ENCODE measurements around the gene RAB3C. TPM values are rescaled to one million over a fixed set of nuclear protein-coding genes. Genes with fewer than 3 reads are reported as not detected.

The RAB3C gene
- total RNA-seq, 1 donor from 2014 or later, result 6.1 TPM

DNA sequence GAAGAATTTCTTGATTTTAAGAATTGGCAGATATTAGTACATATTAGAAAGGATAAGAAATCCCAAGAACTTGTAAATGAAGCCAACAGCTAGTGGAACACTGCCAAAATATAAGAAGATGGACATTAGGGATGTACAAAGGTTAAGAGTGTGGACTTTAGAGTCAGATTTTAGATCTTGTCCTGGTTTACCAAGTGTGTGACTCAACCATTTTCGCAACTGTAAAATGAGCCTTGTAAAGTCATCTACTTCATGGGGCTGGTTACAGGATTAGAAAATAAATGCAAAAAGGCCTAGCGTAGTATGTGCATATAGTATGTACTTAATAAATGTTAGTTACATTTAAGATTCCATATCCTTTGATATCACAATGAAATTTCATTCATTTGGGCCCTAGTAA is 260.0 kb downstream of the RAB3C start:
- intact Hi-C loops (cut with DNase I), result no loop called here
- ATAC-seq (no peak), DNase-seq (ENCODE audit: low spot score) (no peak)

DNA sequence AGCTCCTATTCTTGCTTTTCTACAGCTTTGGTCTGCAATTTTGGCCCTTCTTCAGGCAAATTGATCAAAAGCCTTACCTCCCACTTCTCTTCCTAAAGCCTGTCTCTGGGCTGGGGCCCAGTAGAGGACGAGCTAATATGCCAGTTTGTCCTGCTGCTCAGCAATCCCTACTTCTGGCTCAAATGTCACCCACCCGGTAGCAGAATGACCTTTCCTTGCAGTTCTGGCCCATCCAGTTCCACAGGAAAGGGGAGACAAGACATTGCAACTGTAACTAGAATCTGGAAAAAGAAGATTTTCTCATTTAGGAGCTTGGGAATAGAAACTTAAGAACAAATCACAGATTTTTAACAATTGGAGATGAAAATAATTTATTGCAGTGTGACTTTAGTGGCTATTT is 261.5 kb downstream of the RAB3C start:
- no peak for ATAC-seq
- intact Hi-C loops (cut with DNase I), result no loop called here
- DNase-seq (ENCODE audit: low spot score), result no peak

DNA sequence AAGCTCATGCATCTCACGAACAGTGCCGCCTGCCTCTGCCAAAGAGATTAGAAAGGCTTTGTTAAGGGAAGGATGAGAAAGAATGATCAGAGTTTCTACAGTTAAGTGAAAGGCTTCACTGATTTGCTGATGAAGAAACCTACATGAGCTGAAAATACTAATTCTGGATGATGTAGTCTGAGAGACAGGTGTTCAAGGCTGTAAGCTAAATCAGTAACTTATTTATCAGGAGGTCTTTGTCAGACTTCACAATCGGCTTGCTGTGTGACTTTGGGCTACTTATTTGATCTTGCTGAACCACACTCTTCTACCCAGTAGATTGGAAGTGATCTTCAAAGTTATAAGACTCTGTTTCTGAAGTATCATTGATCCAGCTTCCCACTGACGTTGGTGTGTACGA is 264.2 kb downstream of the RAB3C start:
- intact Hi-C loops (cut with DNase I), result no loop called here
- no peak for ATAC-seq
- DNase-seq (ENCODE audit: low spot score), result no peak

DNA sequence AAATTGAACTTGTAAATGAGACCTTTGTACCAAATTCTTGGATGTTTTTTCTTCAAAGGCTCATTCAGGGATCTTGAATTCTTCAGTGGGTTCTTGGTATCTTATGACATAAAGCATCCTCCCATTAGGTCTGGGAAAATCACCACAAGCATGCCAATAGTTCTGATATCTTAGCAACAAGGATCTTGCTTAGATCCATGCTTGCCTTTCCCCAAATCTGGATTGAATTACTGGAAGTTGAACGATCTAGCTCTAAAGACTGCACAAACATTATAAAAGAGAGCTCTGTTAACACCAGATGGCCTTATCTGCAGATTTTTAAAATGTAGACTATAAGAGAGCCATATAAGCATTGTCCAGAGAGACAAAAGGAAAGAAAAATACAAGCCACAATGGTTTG is 266.3 kb downstream of the RAB3C start:
- DNase-seq (ENCODE audit: low spot score) (no peak), ATAC-seq (no peak)
- intact Hi-C loops (cut with DNase I), result no loop called here

DNA sequence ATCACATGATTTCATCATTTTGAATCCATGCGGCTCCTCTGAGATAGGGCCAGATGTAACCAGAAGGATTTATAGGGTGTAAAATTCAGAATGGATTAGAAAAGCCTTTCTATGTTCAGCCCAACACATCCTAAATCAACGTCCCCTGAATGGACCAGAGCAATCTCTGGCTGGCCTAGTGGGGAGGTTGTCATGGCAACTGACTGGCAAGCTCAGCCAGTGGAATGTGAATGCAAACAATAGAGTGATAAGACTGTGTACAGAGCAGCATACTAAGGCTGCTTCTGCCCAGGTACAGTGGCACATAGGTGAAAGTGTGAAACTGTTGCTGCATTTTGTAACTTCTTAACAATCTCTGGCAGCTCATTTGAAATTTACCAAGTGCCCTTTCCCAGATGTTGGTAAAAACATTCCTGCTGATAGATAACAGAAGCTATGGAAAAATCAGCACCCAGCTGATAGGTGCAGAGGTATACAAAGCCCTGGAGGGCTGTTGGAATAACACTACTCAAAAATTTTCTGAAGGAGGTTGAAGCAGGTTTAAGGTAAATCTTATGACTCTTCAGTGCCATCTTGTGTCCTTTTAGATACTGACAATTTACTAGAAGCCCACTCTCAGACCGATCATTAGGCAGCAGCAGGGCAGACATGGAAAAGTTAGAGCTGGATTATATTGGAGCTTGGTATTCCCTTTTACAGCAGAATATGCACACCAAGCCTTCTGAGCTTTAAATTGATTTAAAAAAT is 267.2 kb downstream of the RAB3C start:
- intact Hi-C loops (cut with DNase I), result no loop called here
- DNase-seq (ENCODE audit: low spot score), result no peak
- peak; percentile 55 for ATAC-seq

DNA sequence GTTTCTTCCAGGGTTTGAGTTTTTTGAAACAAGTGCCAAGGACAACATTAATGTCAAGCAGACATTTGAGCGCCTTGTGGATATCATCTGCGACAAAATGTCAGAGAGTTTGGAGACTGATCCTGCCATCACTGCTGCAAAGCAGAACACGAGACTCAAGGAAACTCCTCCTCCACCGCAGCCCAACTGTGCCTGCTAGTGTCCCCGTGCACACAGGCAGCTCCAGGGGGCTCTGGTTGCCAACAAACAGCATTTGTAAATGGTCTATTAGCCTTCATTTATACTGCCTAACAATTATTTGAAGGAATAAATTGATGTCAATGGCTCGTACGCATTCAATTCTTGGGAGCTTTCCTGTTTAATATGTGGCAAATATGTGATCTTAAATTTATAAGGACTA is 268.3 kb downstream of the RAB3C start:
- intact Hi-C loops (cut with DNase I), result no loop called here
- ATAC-seq (no peak), DNase-seq (ENCODE audit: low spot score) (no peak)

DNA sequence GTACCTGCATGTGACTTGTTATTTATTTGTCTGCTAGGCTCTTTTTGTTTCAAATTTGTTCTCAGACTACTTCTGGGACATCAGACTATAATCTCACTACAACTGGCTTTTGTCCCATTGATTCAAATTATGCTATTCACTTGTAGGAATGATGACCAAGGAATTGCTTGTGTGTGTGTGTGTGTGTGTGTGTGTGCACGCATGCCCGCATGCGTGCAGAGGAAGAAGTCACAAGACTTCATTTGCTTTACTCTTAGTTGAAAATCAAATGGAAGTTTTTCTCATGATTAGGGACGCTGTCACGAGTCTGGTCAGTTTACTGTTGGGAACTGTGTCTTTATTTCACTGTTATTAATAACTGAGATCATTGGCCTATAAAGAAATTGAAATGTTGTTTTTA is 268.7 kb downstream of the RAB3C start:
- no peak for ATAC-seq
- intact Hi-C loops (cut with DNase I), result no loop called here
- DNase-seq (ENCODE audit: low spot score), result no peak

DNA sequence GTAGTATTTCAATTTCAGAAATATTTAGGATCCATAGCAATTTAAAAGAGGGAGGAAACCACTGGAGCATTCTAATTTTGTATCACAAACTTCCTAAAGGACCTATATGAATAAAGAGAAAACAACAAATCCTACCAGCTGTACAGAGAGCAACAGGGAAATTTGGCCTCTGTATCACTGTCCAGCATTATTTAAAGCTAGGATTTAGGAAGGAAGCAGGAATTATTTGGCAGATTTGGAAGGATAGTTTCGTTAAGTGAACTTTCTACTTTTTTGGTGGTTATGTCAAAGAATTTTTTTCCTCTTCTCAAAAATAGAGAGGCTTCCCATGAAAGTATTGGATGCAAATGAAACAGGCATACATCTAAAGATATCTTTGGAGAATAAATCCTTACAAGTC is 269.7 kb downstream of the RAB3C start:
- no peak for ATAC-seq
- intact Hi-C loops (cut with DNase I), result no loop called here
- no peak for DNase-seq (ENCODE audit: low spot score)

DNA sequence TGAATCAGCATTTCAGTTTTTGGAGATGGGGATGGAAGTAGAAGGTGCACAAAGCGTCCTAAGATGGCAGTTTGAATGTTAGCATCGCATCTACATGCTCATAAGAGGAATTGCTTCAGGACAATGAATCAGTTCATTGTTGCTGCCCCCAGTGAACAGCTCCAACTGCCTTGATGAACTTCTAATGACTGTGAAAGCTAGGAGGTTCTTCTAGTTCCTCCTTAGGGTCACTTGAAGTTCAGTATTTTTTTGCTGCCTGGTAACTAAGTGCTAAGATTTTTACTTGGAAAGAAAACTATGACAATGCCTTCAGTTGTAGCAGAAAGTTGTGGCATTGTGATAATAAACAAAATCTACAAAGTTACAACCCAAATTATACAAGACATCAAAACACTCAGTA is 271.6 kb downstream of the RAB3C start:
- intact Hi-C loops (cut with DNase I), result no loop called here
- no peak for ATAC-seq

DNA sequence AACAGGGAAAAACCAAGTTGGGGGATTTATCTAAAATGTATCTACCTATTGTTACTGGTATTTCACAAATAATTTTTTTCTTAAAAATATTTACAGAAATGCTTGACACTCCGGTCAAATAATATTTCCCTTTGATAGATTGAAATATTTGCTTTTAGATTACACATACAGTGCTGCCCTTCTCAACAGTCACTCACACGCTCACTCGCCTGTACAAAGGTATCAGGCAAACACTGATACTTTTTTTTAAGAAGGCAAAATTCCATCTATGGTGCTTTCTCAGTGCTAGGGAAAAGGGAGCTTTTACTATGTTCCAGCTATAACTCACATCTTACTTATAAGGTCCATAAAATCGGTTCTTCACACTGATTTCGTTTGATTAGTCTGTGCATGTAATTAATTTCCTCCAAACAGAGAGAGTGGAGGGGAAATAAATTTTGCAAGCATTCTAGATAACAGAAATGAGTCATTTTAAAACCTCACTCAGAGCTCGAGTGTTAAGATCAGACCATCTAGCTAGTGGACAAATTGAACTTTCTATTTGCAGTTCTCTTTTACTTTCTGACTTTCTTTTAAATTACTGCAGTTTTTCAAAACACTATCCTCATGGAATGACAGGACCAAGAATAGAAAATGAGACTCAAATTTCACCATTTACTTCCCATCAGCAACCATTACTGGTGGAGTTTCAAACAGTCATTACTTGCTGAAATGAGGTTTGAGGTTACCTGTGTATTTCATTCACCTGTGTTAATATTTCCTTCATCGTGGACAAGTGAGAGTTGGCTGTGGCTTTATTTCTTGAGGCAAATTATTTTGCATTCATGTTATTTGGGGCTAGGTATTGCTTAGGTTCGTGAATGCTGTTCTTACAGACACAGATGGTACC is 273.2 kb downstream of the RAB3C start:
- DNase-seq (ENCODE audit: low spot score) (no peak), ATAC-seq (no peak)
- intact Hi-C loops (cut with DNase I), result no loop called here

More for the DNA sequence above, 271.6 kb downstream of the RAB3C start:
- DNase-seq (ENCODE audit: low spot score), result no peak

DNA sequence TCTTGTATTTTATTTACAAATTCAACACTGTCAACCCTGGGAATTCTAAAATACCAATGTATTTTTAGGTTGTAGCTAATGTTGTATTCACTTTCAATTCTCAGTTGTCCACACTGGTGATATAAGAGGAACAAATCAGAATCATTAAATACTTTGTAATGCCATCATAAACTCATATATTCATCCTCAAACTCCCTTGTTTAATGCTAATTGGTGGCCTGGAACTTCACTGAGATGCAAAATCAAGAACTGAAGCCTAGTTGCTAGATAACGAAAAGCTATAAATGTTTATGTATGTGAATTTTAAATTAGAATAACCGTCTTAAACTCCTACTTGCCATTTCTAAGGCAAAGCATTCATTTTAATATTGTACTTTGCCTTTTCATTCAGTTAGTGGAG is 274.7 kb downstream of the RAB3C start:
- intact Hi-C loops (cut with DNase I), result no loop called here
- no peak for ATAC-seq

DNA sequence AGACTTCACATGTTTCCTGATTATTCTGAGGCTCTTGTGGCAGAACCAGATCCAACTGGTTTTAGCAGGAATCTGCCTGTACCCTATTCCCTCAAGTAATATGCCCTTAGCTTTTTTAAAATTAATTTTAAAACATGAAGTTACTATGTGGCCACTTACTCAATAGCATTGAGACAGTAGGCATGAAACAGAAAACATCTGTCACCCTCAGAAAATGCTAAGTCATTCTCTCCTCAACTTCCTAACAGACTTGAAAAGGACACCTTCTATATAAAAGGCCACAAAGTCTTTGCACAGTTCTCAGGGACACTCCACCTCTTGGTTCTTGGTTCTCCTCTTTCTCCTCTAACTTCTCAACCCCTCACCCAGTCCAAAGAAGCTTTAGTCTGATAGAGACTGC is 277.8 kb downstream of the RAB3C start:
- no peak for DNase-seq (ENCODE audit: low spot score)
- no peak for ATAC-seq
- intact Hi-C loops (cut with DNase I), result no loop called here

More for the DNA sequence above, 274.7 kb downstream of the RAB3C start:
- DNase-seq (ENCODE audit: low spot score), result no peak

DNA sequence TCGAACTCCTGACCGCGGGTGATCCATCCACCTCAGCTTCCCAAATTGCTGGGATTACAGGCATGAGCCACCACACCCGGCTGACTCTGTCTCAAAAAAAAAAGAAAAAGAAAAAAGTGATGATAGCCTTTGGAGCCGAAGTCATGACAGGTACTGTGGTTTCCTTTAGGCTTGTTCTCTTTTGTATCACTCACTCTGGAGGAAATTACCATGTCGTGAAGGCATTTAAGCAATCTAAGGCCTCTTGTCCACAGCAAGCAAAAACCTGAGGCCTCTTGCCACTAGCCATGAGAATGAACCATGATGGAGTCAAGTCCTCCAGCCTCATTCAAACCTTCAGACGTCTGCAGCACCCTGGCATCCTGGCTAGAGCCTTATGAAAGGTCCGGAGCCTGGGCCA is 286.1 kb downstream of the RAB3C start:
- DNase-seq (ENCODE audit: low spot score), result no peak
- intact Hi-C loops (cut with DNase I), result no loop called here

DNA sequence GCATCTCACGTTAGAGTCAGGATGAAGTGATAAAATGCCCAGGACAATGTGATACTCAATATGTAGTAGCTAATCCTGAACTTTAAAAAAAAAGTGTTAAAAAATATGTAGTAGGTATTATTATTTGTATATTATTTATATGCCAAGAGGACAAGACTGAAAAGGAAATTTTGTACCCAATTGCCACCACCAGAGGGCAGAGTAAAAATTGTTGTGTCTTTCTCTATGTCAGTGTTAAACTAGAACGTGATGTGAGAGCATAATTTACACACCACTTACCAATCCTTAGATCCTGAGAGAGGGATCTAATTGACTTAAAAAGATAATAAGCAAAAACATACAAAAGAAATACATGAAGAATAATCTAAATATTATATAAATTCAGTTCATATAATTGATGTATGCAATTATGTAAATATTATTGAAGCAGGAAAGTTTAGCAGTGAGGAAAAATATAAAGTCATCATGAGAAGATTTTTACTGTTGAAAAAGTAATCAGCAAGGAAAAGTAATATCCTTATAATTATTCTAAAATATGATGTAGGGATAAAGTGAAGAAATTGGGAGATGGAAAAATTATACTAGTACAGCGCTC is 288.9 kb downstream of the RAB3C start:
- intact Hi-C loops (cut with DNase I), result no loop called here
- no peak for ATAC-seq

More for the DNA sequence above, 286.1 kb downstream of the RAB3C start:
- ATAC-seq, result no peak

DNA sequence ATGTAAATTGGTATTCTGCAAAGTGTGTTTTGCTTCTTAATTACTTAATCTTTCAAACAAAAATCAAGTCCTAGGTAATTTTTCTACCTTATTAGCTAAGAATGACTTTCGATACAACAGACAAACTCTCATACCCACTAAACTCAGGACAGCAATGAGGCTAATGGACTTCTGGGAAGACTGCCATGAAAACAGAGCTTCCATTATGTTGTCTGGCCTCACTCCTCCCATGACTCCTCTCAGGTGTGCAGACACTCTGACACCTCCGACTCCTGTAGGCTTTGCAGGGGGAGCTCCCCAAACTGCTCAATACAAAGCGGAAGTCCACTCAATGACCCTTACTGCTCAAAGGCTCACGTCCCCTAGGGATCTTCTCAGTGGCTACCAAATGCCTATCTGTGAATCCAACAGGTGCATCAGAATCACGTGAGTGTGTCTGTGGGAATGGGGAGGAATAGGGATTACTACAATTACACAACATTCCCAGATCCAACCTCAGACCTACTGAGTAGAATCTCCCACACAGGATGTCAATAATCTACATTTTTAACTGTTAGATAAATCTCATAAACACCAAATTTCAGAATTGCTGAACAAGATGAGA is 289.9 kb downstream of the RAB3C start:
- DNase-seq (ENCODE audit: low spot score), result no peak
- no peak for ATAC-seq
- intact Hi-C loops (cut with DNase I), result no loop called here

More for the DNA sequence above, 288.9 kb downstream of the RAB3C start:
- DNase-seq (ENCODE audit: low spot score), result no peak

DNA sequence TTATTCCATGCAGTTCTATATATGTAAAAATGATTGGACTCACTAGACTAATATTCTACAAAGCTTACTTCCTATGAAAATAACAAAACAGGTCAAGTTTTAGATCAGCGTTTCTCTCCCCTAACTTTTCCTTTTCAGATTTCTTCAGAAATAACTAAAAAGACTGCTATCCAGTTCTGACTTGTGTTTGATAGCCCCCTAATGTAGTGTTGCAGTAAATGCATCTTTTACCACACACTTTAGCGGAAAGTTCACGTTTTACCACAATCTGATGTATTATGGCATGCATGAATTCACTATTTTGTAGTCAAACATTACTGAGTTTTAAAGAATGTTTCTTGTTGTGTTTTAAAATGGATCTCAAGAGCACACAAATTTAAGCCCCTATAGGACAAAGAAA is 292.7 kb downstream of the RAB3C start:
- no peak for DNase-seq (ENCODE audit: low spot score)
- intact Hi-C loops (cut with DNase I), result no loop called here
- no peak for ATAC-seq

DNA sequence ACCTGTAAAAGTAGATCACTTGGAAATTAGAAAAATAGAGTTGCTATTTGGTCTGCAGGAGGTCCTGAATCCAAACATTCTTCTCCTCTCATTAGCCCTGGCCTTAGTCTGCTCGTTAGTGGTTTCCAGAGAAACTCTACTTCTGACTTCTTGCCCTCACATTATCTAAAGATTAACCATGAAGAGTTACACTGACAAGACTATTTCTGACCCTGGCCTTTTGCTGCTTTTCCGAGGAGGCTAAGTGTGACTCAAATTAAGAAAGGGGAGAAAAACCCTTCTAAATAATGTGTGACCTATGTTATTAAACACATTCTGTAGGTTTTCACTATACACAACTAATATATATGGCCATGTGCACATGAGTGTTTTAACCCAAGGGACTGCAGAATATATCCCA is 302.4 kb downstream of the RAB3C start:
- intact Hi-C loops (cut with DNase I), result no loop called here
- ATAC-seq (no peak), DNase-seq (ENCODE audit: low spot score) (no peak)

DNA sequence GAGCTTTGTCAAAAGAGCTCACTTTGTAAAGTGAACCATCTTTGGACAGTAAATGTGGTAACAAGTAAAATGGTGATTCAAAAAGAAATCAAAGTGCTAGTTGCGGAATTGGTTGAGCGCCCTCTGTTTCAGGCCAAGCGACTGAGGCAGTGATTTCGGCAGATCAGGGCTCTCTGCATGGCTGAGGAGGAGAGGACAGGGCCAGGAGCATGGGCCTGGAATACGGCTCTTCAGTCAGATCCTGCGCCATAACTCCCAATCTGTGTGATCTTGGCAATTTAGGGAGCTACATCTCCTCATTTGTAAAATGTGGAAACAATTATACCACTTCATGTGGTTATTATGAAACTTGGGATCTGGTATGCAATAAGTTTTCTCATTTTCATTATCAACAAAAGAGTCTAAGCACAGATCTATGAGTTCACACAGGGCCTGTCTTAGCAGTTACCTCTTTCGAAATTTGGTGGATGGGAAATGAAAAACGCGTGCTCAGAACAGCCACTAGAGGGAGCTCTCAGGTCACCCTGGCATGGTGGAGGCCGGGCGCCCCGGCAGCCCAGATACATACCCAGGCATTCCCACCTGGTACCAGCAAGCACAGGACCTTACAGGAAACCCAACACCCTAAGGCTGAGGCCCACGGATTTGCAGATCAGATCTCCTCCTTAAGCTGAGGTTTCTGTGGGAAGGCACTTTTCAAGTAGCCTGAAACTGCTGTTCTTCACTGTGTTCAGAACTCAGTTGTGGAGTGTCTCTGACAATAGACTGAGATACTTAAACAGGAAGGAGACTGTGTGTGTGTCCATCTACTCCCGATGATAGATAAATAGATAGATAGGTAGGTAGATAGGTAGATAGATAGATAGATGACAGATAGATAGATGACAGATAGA is 303.7 kb downstream of the RAB3C start:
- ATAC-seq (peak; percentile 59), DNase-seq (ENCODE audit: low spot score) (peak; percentile 71)
- intact Hi-C loops (cut with DNase I), result no loop called here

DNA sequence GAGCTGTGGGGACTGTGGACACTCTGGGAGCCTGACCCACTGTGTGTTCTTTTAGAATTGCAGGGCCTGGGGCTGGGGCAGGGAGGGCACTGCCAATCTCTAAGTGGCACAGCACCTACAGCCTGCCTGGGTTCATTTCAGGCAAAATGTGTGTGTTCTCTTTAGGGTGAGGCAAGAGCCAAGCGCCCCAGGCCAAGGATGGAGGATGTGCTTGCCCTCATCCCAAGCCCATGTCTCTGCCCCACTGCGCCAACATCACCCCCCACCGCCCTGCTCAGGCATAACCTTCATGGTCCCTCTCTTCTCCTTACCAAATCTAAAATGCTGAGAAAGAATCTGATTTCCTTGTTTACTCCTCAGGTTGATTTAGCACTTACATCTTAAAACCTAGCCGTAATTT is 304.4 kb downstream of the RAB3C start:
- intact Hi-C loops (cut with DNase I), result no loop called here
- no peak for DNase-seq (ENCODE audit: low spot score)
- no peak for ATAC-seq

Data from sciatic nerve (tissue), 2 donors.